HG03108 (cell line): Measurements from ENCODE around the gene FAM53B.

Experiments used
- ATAC-seq: cut with Tn5 transposase; IDR thresholded peaks from one replicate; pipeline ENCODE4 v1.9.1; 2021; ENCODE audit warnings: moderate library complexity; ENCODE audit not compliant: unreplicated experiment

Gene FAM53B

DNA sequence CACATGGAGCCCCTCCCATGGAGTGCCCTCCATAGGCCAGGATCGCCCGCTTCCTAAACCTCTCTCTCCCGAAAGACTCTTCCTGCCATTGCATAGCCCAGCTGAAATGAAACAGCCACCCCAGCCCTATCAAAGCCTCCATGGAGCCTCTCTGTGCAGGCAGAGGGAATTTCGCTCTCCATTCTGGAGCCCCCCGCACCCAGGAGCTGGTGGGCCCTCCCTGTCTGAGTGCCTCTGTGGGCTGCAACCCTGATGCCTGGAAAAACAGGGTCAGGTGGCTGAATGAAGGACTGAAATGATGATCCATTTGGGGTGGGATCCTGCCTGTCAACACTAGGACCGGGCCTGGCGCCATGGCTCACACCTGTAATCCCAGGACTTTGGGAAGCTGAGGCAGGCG is 106.4 kb downstream of the FAM53B start:
- ATAC-seq: no peak

DNA sequence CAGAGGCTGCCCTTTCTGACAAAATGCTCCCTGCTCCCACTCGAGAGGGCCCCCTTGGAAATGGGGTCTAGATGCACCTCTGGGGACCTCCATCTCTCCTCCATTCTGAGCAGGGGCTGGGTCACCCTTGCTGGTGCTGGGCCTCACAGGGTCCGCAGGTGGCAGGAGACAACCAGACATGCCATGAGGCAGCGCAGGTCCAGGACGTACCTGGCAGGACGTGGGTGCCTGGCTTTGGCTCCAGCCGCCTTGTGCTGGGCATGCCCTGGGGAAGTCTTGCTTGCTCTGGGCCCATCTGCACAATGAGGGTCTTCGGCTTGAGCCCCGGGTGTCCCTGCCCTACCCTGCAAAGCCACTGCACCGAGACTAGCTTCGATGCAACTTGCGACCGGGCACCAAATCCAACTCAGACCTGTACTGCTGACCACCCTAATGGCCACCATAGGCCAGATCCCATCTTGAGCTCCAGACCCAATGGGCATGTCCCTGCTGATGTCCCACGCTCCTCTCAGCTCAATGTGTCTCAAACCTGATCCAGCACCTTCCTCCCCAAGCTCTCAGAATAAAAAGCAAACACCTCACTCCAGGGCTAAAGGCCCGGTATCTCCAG is 107.0 kb downstream of the FAM53B start:
- no peak for ATAC-seq

DNA sequence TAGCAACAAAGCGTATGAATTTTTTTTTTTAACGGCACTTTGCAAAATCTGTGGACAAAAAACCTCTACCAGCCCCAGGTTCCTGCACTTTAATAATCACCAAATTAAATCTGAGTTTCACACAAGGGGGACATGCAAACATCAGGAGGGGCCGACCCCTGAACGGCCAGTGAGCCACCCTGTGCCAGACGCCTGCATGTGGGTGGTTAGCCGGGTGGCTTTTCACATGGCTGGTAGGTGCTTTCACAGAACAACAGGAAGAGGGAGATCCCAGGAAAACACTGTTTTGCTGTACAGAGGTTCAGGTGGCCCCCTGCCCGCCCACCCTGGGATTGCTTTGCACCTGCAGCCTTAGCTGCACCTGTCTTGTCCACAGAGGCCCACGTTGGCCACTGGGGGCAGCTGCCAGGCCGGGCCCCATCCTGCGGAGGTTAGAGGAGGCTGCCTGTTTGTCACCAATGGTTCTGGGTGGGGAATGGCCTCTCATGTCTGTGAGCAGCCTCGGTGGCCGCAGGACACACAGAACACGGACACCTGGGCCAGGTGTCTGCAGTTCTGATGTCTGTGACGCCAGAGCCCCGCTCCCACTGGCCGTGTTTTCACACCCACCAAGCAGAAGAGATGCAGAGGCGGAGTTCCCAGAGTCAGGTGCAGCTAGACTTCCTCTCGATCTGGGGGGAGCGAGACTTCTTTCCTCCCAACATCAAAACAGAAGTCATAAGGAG is 107.7 kb downstream of the FAM53B start:
- ATAC-seq: no peak

DNA sequence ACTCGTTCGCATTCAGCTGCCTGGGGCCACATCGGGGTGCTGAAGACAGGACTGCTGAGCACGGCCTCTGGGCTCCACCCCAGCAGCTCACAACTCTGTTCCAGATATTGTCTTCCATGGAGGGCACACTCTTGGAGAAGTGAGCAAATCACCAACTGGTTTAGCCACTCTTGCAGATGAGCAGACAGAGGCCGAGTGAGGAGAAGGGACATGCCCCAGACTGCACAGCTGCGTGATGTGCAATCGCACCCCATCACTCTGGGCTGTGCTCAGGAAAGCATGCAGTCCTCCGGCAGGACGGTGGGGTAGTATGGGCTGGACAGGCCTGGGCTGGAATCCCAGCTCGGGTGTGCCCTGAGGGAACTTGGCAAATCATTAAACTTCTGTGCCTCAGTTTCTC is 111.6 kb downstream of the FAM53B start:
- ATAC-seq: no peak

DNA sequence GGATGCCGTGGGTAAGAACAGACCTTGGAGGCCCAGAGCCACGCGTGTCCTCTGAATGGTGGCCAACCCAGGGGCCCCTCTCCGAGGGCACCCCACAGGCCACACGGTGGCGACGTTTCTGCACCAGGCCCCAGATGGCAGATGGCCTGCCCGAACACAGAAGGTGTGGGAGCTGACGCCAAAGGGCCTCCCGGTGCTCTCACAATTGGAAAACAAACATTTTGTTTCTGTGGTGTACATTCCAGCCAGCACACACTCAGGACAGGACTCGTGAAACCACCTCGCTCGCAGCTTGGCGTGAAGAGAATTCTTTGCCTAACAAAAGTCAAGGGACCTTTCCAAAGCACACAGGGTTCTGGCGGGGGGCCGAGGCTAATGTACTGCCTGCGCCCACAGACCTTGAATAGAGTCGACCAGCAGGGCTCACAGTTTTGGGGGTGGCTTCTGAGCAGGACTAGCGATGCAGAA is 112.1 kb downstream of the FAM53B start:
- no peak for ATAC-seq

DNA sequence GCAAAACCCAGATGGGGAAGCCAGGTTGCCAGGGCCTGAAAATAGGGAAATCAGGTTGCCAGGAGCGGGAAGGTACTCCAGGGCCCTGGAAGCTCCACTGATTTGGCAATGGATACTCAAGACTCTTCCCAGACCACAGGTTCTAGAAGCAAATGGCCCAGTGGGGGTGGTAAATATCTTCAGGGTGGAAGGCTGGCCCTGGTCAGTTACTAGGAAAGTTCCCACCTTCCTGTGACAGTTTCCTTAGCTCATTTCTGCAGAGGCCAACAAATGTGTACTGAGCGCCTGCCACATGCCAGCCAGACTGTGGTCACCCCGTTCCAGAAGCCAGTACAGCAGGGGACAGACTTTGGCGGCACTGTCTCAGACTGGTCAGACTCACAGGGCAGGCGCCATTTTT is 113.6 kb downstream of the FAM53B start:
- no peak for ATAC-seq

DNA sequence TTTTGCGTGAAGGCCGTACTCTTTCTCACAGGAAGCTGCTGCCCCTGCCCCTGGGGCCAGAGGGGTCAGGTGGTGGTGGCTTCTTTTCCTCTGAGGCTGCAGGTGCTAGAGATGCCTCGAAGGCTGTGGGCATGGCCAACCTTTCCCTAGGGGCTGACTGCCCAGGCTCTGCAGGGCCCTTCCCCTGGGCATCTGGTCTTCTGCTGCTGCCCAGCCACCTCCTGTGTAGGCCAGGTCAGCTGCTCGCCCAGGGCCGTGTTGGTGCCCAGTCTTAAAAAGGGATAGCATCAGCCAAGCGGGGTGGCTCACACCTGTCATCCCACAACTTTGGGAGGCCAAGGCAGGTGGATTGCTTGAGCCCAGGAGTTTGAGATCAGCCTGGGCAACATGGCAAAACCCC is 114.3 kb downstream of the FAM53B start:
- no peak for ATAC-seq

DNA sequence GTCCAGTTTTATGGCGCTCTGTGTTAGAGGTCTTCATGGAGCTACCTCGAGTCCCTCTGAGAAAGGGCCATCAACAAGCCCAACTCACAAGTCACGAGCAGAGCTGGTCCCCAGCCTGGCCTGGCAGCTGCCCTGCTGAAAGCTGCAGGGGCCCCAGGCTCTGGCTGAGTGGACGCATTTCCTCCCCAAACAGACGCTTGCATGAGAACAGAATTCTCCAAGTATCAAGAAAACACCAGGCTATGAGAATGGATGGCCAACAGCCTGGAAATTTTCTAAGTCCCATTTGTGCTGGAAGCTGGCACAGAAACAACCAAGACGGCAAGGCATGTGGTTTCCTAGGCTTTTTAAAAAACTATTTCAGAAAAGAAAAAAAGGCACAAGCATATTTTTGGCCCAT is 114.8 kb downstream of the FAM53B start:
- no peak for ATAC-seq

DNA sequence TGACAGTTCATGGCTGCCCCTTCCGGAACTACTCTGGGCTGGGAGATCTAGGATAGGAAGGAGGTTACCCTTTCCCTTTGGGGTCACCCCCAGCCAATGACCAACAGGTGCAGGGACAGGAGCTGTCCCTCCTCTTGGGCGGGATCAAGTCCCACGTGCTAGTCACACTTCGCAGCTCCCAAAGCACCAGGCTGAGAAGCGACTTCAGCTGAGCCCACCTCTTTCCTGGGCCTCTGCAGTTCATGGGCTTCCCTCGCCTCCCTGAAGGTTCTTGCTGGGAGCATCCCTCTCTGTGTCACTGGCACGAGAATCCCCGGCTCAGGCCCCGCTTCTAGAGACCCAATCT is 115.5 kb downstream of the FAM53B start:
- ATAC-seq: no peak

DNA sequence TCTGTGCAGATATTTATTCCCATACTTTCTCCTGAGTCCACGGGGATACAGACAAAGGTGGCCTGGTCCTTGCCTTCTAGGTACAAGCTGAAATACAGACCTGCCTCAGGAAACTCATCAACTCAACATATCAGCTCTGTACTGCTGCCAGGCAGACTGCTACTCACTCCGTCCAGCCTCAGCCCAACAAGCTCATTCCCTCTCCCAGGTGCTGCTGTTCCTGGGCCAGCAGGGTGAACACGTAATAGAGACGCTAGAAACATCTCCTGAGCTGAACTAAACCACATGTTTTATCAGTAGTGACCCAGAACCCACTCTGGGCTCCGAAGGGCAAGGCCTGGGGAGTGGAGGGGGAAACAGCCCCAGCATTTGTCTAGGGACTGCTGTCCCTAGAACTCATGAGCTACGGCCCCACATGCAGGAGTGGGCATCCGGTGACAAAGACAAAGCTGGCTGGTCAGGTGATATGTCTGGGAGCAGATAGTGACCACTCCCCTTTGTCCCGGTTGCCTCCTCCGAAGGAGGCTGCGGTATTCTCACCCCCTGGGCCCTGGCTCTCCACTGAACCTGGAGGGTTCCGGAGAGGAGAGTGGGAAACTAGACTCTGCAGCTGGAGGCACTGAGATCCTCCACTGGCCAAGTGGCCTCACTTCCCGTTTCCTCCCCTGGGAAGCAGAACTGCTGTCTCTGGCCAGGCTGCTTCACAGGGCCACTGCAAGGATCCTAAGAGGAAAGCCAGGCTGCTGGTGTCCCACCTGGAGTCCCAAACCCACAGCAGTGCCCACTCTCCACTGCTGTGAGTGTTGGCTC is 116.1 kb downstream of the FAM53B start:
- ATAC-seq: no peak

DNA sequence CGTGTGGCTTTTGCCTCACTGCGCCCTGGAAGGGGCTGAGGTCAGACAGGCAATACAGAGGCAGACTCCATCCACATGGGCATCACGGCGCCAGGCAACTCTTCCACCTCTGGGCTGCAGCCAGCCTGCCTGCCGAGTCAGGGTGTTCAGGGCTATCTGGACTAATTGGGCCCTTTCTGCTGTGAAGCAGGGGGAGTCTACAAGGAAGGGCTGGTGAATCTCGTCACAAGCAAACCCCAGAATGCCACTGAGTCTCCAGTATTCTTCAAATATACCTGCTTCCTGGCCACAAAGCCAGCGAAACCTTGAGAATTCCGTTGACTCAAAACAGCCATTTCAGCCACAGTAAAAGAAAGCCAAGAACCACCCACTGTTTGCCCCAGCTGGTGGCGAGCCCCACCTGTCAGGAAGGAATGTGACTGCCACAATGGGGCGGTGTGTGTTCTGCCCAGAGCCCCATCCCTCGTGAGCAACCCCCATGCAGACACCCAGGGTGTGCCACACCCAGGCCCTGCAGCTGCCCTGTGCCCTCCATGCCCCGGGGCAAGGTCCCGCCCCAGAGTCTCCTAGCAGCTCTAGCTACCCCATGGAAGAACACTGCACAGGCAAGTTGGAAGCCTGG is 117.3 kb downstream of the FAM53B start:
- ATAC-seq: peak; percentile 72

DNA sequence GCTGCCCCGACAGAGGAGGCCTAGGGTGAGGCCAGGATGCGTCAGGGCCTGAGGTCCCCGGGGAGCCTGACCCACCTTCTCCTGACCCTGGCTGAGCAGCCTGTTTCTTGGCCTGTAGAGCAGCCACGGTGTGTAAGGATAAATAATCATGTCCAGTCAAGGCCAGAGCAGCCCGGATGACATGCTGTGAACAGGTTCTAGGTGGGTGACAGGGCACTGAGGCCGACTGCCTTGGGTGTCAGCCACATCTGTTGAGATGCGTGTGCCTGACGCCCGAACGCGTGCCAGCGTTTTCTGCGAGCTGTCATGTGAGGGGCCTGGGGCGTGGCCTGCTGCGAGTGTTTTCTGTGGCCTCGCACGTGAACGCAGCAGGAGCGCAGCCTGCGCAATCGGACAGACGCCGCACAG is 118.3 kb downstream of the FAM53B start:
- no peak for ATAC-seq

DNA sequence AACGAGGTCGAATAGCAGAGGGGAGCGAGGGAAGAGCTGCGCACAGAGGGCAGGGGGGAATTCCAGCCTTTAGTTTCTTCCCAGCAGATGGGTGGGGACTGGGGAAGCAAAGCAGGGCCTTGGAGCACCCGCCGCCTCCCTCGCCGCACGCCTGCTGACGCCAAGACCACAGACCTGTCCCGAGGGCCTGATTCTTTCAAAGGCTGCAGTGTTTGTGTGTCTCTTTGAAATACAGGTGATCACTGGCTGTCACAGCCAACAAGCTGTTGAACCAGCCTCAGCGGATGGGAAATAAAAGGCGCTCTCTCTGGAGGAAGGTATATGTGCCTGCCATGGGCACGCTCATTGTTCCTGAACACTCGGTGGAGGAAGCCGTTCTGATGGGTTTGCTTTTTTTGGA is 119.3 kb downstream of the FAM53B start:
- ATAC-seq: no peak

DNA sequence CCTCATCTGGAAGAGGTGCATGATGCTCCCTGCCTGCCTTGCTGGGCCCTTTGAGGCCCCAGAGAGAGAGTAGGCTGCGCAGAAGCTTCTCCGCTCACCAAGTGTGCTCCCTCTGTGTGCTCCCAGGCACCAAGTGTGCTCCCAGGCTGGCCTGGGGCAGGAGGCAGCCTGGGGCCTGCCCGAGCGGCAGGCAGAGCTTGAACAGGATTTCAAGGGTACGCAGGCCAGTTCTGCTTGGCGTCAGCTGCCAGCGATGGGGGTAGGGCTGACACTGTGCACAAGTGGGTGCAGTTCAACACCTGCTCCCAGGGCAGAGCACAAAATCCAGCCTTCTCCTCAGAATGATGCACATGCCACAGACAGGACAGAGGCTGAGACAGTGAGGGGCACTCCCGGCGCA is 119.7 kb downstream of the FAM53B start:
- ATAC-seq: no peak

DNA sequence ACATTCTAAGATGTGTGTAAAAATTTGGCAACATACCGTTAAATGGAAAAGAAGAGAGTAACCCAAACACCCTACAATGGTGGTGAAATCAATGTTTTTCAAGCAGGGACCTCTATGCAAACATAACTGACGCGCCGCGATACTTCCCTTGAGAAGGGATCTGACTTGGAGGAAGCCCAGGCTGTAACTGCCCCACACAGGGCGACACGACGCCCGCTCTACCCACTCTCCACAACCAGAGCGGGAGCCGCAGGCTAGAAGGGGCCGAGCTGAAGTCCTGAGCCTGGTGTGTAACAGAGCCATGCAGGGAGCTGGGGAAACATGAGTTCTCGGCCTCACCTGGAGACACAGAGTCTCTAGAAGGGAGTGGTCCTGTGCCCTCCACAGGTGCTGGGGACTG is 120.2 kb downstream of the FAM53B start:
- no peak for ATAC-seq

DNA sequence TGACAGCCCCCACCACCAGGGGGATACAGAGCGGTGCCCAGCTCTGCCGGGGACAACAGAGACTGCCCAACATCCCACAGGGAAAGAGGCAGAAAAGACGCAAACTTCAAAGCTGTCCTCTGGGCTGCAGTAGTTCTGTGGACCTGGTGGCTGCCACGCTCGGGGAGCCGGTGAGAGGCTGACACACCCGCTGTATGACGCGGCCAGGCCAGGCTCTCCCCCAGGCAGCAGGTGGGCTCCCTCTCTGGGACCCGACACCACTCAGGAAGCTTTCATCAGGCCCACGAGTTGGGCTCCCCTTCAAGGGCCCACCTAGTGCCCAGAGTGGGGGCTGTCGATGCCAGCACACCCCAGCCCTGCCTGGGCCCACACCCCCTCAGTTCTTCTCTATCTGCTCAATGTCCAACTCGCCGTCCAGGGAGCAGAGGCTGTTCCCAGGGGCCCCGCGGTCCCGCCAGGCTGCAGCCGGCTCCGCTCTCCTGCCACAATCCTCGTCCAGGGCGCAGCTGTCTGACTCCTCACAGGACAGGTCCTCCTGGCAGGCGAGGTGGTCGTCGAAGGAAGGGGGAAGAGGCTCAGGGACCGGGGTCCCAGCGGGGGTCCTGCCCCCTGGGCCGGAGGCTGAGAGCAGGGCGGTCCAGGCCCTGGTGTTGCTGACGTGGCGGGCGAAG is 121.2 kb downstream of the FAM53B start:
- no peak for ATAC-seq

DNA sequence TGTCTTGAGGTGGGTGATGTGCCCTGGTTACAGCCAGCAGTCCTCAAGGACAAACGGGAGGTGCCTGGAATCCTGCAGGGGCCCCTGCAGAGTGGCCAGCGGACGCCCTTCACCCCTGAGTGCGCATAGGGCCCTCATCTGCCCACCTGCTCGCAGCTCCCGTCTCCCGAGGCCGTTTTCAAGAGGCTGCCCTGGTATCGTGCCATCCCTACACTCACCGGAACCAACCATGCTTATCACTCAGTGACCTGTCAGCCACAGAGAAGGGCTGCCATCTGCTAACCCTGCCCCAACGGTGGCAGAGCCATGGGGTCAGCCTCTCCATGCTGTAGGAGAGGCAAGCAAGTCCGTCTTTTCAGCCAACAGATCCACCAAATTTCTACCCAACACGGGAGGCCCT is 122.0 kb downstream of the FAM53B start:
- no peak for ATAC-seq

DNA sequence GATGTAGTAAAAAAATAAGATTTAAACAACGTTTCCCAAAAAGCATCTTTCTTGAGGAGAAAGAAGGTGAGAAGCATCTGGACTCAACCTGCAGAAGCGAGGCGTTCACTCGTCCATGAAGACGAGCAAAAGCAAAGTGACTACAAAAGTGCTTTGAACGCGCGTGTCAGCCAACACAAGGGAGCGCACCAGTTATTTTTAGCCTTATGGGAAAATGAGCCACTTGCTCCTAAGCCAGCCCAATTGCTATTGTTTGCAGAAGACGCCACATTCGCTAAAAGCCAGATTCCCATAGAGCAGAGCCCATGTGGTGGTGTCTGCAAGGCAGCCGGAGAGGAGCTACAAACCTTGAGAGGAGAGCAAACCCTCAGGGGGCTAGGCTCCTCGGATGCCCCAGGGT is 122.5 kb downstream of the FAM53B start:
- no peak for ATAC-seq

DNA sequence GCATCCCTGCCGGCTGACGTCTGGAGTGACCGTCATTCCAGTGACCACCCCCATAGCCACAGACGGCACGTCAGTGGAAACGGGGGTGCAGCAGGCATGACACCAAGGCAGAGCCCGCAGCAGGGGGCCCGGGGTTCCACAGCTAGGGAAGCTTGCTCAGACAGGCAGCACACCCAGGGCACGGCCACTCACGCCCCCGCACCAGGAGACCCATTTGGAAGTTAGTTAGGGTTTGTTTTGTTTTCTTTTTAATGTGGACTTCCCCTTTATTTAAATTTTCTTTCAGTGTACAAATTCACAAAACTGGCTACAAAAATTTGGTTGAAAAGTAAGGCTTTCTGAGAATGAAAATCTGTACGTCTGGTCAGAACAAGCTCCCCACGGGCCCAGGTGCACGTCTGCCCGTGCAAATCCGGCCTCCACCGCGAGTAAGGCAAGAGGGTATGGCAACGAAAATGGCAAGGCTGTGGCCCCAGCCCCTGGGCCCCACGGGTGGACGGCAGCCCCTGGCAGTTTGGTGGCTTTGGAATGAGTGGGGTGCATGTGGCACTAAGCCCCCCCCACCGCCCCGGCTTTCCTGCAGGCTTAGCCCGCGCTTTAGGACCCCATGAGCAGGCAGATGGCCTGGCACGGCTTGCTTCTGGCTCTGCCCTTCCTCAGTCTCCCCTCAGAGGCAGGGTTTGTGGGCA is 124.2 kb downstream of the FAM53B start:
- peak; percentile 30 for ATAC-seq

DNA sequence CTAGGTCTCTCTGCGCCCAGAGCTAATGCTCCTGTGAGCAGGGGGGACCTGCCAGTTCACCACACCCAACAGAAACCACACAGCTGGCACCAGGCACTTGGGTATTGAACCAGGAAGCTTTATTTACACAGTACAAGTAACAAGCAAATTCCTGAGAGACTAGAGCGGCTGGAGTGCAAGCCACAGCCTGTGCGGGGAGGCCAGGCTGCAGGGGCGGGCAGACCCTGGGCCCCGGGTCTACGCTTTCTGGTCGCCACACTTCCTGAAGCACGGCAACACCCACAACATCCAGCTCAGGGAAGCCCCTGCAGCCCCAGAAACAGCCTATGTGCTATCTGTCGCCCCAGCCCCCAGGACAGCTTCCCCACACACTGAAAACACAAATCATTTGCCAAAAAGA is 125.0 kb downstream of the FAM53B start:
- ATAC-seq: peak; percentile 28
